SK-N-MC (cell line): ENCODE measurements around the gene ARHGAP23.

Source experiments
- DNase-seq: peaks from one replicate; pipeline ENCODE4 v3.0.0-alpha.2; 2011; ENCODE audit warnings: low read depth, low spot score
- H3K27ac ChIP-seq: fragments of 200-600 bp; sonication (generic); 2 replicates; pipeline ENCODE4 v1.5.1; 2016; ENCODE audit warnings: mixed run types
- H3K36me3 ChIP-seq: fragments of 200-600 bp; sonication (generic); 2 replicates; pipeline ENCODE4 v1.6.1; 2017; ENCODE audit warnings: antibody characterized with exemption, low read length, mixed read lengths; ENCODE audit not compliant: insufficient read depth
- H3K4me3 ChIP-seq: fragments of 200-600 bp; sonication (generic); 2 replicates; pipeline ENCODE4 v1.5.1; 2016
- H3K9ac ChIP-seq: fragments of 200-600 bp; sonication (generic); 2 replicates; pipeline ENCODE4 v1.8.0; 2017; ENCODE audit warnings: mixed run types, mixed read lengths; ENCODE audit not compliant: insufficient read length
- H3K9me3 ChIP-seq: fragments of 200-600 bp; sonication (generic); 2 replicates; pipeline ENCODE4 v1.6.1; 2017; ENCODE audit warnings: low read depth, mild to moderate bottlenecking, antibody characterized with exemption, low read length, moderate library complexity, mixed read lengths
- EZH2 ChIP-seq: fragments of 200-600 bp; sonication (generic); IDR thresholded peaks from one replicate; pipeline ENCODE4 v1.6.1; 2017; ENCODE audit warnings: antibody characterized with exemption
- FOXP2 ChIP-seq: optimal IDR thresholded peaks from 2 replicates; pipeline ENCODE3; 2011; ENCODE audit warnings: mild to moderate bottlenecking, moderate library complexity; ENCODE audit not compliant: insufficient read depth; ENCODE audit errors: extremely low read length, control extremely low read depth
- POLR2AphosphoS5 ChIP-seq: IDR thresholded peaks from 2 replicates; pipeline ENCODE4 v1.6.1; 2012; ENCODE audit warnings: mild to moderate bottlenecking, low read depth, low read length, borderline replicate concordance

ARHGAP23 gene

GRCh38 chr17:38425744-38426143 is 2.5 kb upstream of the ARHGAP23 start:
- TF ChIP-seq FOXP2 (no peak), EZH2 (no peak), POLR2AphosphoS5 (no peak)
- Histone ChIP-seq H3K9me3 (no peaks in the 10 kb centered on the region), H3K4me3 (no peak overlapping the region), H3K27ac (no peak overlapping the region), H3K36me3 (no peaks in the 10 kb centered on the region), H3K9ac (no peak overlapping the region)
- no peak for DNase-seq

- DNase-seq, result no peak
- no peaks in the 10 kb centered on the region for H3K36me3 ChIP-seq
- H3K27ac ChIP-seq, result no peak overlapping the region
- no peak overlapping the region for H3K4me3 ChIP-seq
- H3K9me3 ChIP-seq, result no peaks in the 10 kb centered on the region
- TF ChIP-seq POLR2AphosphoS5 (no peak), FOXP2 (no peak), EZH2 (no peak)
- H3K9ac ChIP-seq, result no peak overlapping the region
These were observed 1.8 kb upstream of the ARHGAP23 start for GRCh38 chr17:38426441-38426840.

- no peak for DNase-seq
- TF ChIP-seq EZH2 (no peak), FOXP2 (no peak), POLR2AphosphoS5 (no peak)
- Histone ChIP-seq H3K27ac (no peak overlapping the region), H3K9ac (peak overlapping the region; percentile 70), H3K9me3 (no peaks in the 10 kb centered on the region), H3K4me3 (peak overlapping the region; percentile 79), H3K36me3 (no peaks in the 10 kb centered on the region)
These were observed 909 bp upstream of the ARHGAP23 start for GRCh38 chr17:38427160-38427949.

DNA sequence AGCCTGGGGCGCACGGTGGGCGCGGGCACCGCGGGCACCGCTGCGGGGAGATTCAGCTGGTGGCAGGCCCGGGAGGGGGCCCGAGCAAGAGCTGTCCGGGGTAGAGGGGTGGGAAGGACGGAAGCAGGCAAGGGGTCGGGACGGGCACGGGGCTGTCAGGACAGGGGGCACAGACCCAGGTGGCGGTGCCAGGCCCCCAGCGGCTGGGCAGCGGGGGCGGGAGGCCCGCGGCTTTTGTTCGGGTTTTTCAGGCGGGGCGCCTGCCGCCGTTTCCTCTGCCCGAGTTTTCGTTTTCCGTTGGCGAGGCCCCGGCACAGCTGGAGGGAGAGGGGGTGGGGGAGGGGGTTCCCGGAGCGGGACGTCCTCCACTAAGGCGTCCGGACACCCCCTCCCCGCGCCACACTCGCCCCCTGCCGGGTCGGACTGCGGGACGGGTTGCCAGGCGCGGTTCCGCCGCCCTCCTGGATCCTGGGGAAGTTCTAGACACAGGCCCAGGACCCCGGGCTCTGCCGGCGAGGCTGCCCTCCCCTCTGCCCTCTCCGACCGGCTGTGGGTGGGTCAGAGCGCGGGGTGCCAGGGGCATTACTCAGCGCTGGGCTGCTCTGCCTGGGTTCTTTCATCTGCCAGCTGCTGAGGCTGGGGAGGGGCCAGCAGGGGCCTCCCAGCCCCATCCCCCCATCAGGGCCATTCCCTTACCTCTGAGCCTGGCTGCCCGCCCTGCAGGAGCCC is 543 bp downstream of the ARHGAP23 start:
- Histone ChIP-seq H3K27ac (no peak overlapping the region), H3K9me3 (no peaks in the 10 kb centered on the region)

DNA sequence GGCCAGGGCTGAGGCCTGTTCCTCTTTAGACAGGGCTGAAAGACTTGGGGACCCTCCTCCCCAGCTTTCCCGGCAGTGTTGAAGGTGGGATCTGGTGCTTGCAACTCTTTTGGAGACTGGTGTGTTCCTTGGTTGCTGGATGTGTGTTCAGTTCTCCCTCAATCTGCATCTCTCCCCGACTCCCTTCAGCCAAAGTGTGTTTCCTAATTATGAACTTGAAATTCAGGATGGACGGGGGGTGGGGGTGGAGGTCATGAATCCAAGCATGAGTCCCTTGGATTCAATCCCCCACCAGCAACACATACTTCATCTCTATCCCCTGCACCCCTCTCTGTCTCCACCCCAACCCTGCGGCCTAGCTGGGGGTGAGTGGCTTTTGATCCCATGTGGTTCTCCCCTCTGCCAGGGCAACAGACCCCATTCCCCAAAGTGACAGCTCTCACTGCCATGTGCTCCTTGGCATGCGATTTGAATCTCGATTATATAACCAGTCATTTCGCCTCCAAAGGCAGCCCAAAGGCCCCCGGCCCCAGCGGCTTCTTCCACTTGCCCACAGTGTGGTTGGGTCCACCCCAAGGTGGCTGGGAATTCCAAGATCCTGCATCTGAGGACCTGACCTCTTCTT is 1.3 kb downstream of the ARHGAP23 start:
- no peaks in the 10 kb centered on the region for H3K36me3 ChIP-seq
- H3K4me3 ChIP-seq, result peak overlapping the region; percentile 79; the same call in 1 of the 2 replicates
- no peaks in the 10 kb centered on the region for H3K9me3 ChIP-seq
- no peak overlapping the region for H3K27ac ChIP-seq
- TF ChIP-seq FOXP2 (no peak), EZH2 (no peak), POLR2AphosphoS5 (no peak)
- no peak overlapping the region for H3K9ac ChIP-seq
- DNase-seq, result no peak

More for the DNA sequence above, 543 bp downstream of the ARHGAP23 start:
- no peaks in the 10 kb centered on the region for H3K36me3 ChIP-seq
- H3K4me3 ChIP-seq, result peak overlapping the region; percentile 79
- H3K9ac ChIP-seq, result peak overlapping the region; percentile 47
- DNase-seq, result no peak
- TF ChIP-seq POLR2AphosphoS5 (no peak), FOXP2 (no peak), EZH2 (no peak)

DNA sequence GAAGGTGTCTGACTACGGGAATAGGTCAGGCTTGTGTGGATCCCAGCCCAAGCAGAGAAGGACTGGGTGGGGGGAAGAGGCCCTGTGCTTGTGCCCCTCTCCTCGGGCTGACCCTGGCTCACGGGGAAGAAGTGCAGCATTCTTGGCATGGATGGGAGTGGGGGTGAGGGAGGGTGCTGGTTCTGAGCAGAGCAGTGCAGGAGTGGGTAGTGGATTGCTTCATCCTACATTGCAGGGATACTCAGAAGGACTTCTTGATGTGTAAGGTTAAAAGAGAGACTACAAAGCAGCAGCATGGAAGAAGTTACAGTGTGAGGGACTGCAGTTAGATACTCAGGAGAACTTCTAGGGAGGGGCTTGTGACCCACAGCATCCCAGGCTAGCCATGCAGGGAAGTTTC is 2.1 kb downstream of the ARHGAP23 start:
- Histone ChIP-seq H3K9ac (no peak overlapping the region), H3K4me3 (no peak overlapping the region)

GRCh38 chr17:38430822-38431221 is 2.6 kb downstream of the ARHGAP23 start:
- Histone ChIP-seq H3K27ac (no peak overlapping the region), H3K9ac (no peak overlapping the region), H3K36me3 (no peaks in the 10 kb centered on the region), H3K9me3 (no peaks in the 10 kb centered on the region), H3K4me3 (no peak overlapping the region)
- TF ChIP-seq FOXP2 (no peak), POLR2AphosphoS5 (no peak), EZH2 (no peak)
- no peak for DNase-seq

More for the DNA sequence above, 2.1 kb downstream of the ARHGAP23 start:
- Histone ChIP-seq H3K9me3 (no peaks in the 10 kb centered on the region), H3K27ac (no peak overlapping the region), H3K36me3 (no peaks in the 10 kb centered on the region)
- DNase-seq, result no peak
- TF ChIP-seq EZH2, result no peak
- no peak for TF ChIP-seq FOXP2
- no peak for TF ChIP-seq POLR2AphosphoS5

DNA sequence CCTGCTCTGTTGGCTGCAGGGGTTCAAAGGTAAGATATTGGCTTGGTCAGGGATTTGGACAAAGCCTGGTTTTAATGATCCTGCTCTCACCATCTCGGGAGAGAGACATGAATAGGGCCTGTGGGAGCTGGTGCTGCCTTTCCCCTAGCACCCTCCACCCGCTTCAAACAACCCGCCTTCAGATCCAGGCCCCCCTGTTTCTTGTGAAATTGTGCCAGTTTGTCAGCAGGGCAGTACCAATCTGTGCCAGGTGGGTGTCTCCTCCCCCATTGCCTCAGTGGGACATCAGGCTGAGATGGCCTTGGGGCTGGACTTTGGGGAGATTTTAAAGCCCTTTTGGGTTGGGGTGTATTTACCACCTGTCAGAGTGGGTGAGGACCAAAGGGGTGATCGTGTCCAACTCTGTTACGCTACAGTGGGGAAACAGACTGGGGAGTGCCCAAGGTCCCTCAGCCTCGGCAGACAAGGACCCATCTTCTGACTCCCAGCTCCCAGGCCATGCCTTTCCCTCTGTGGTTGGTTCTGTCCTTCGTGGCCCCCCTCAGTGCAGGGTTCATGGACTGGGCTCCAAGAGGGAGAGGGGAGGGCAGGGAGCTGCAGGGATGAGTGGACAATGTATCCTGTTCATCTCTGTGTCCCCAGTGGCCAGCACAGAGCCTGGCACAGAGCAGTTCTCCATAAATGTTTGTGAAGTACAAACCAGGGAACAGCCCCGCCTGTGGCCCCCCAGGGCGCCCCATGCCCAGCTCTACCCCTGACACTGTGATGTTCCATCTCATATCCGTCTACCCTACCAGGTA is 3.3 kb downstream of the ARHGAP23 start:
- Histone ChIP-seq H3K9me3 (no peaks in the 10 kb centered on the region), H3K9ac (no peak overlapping the region), H3K27ac (no peak overlapping the region), H3K4me3 (no peak overlapping the region), H3K36me3 (no peaks in the 10 kb centered on the region)
- no peak for TF ChIP-seq POLR2AphosphoS5
- TF ChIP-seq FOXP2, result no peak
- no peak for TF ChIP-seq EZH2
- DNase-seq, result no peak
